Measurements from ENCODE around the gene PARP12.

The PARP12 gene

DNA sequence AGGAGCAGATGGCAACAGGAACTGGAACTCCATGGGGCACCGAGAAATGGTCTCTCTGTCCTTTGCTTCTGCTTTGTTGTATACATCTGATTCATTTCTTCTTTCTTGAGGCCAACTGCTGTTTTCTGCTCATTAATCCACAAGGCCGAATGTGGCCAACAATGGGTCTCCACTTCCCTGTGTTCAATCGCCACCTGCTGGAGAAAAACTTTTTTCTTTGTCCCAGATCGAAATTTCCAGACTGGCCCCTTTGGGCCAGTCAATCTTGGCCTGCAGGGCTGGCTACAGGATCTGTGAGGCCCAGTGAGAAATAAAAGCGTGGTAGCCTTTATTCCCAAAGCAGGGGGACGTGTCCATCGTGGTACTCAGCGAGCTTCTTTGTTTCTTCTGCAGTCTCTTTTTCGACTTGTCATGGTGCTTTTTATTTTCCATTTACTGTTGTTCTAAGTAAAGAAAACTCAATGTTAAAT, 58.8 kb downstream of the PARP12 start:
- H3K4me3 Mint-ChIP-seq: no peak overlapping the region
- peaks cover 7% of the 10 kb centered on the region for H3K4me1 Mint-ChIP-seq
- no peaks in the 10 kb centered on the region for H3K36me3 Mint-ChIP-seq (ENCODE audit: low read depth)
- no peak overlapping the region for H3K27ac Mint-ChIP-seq
- H3K9me3 Mint-ChIP-seq: no peaks in the 10 kb centered on the region
- TF ChIP-seq, protein P1, sequence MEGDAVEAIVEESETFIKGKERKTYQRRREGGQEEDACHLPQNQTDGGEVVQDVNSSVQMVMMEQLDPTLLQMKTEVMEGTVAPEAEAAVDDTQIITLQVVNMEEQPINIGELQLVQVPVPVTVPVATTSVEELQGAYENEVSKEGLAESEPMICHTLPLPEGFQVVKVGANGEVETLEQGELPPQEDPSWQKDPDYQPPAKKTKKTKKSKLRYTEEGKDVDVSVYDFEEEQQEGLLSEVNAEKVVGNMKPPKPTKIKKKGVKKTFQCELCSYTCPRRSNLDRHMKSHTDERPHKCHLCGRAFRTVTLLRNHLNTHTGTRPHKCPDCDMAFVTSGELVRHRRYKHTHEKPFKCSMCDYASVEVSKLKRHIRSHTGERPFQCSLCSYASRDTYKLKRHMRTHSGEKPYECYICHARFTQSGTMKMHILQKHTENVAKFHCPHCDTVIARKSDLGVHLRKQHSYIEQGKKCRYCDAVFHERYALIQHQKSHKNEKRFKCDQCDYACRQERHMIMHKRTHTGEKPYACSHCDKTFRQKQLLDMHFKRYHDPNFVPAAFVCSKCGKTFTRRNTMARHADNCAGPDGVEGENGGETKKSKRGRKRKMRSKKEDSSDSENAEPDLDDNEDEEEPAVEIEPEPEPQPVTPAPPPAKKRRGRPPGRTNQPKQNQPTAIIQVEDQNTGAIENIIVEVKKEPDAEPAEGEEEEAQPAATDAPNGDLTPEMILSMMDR (IDR thresholded peaks at IDR 0.05; ENCODE audit: unreplicated experiment in 3 of 3): peak; percentile 51 to 63 (median 52)
- peaks cover 17% of the 10 kb centered on the region for H3K27me3 Mint-ChIP-seq (ENCODE audit: low read depth)

DNA sequence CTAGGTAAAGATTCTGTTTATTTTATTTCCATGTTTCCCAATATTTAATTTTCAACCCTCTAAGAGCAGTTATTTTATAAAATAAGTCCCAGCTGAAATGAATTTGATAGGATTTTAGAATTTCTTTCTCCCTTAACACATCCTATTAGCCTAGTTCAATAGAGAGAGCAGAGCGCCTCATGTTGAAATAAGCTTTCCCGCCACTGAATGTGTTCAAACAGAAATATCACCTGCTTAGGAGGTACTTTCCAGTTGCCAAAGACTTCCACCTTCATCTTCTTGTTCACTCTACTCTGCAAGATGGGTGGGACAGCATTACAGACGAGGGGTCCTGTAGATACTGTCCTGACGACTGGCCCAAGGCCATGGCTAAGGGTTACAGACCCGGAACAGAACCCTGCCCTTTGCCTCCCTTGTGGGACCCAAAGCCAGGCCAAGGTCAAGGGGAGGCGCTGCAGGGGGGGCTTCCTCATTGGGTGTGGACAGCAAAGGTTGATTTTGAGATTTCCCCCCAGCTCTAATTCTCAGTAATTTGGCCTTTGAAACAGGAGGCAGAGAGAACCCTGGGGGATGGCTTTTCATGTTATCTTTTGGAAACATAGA, 62.0 kb downstream of the PARP12 start:
- Mint-ChIP-seq H3K9me3 (no peaks in the 10 kb centered on the region), H3K36me3 (ENCODE audit: low read depth) (no peaks in the 10 kb centered on the region), H3K4me3 (no peak overlapping the region), H3K4me1 (peaks cover 17% of the 10 kb centered on the region), H3K27ac (no peak overlapping the region), H3K27me3 (ENCODE audit: low read depth) (peaks cover 13% of the 10 kb centered on the region)
- TF ChIP-seq, protein P1 (IDR thresholded peaks at IDR 0.05; ENCODE audit: unreplicated experiment in 3 of 3): no peak

DNA sequence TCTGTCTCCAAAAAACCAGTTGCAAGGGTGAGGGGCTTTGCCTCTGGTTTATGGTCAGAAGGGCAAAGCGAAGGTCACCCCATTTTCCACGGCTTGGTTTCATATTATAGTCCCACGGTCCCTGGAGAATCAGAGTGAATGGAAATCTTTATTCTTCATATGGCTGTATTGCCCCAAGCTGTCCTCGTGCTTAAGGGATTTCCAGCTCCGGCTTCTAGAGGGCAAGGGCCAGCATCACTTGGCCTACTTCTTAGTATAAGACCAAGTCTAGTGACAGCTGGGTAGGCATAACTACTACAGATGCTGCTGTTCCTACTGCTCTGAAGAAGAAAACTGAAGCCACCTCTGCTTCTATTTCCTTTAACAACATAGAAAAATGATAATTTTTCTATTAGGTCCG, 63.2 kb downstream of the PARP12 start:
- H3K36me3 Mint-ChIP-seq (ENCODE audit: low read depth): no peaks in the 10 kb centered on the region
- H3K4me1 Mint-ChIP-seq: peaks cover 29% of the 10 kb centered on the region
- TF ChIP-seq, protein P1 (IDR thresholded peaks at IDR 0.05; ENCODE audit: unreplicated experiment in 3 of 3): no peak
- H3K27ac Mint-ChIP-seq: no peak overlapping the region
- H3K9me3 Mint-ChIP-seq: no peaks in the 10 kb centered on the region
- H3K27me3 Mint-ChIP-seq (ENCODE audit: low read depth): peaks cover 13% of the 10 kb centered on the region
- no peak overlapping the region for H3K4me3 Mint-ChIP-seq

DNA sequence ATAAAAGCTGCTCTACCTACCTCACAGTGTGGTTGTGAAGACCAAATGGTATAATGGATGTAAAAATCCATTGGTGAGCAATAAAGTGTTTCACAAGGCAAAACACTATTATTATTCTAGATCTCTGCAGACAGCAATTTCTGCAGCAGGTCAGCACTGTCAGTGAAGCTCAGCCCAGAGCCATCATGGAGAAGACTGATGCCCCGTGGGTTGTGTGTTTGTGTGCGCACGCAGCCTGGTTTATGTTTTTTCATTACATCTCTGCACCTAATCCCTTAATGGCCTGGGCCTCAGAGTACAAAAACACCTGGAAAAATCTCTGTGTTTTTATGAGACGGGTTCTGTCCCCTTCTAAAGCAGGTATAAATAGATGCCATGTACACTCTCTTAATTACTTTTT, 64.2 kb downstream of the PARP12 start:
- Mint-ChIP-seq H3K27ac (no peak overlapping the region), H3K27me3 (ENCODE audit: low read depth) (peaks cover 13% of the 10 kb centered on the region), H3K4me1 (peaks cover 33% of the 10 kb centered on the region), H3K9me3 (no peaks in the 10 kb centered on the region), H3K36me3 (ENCODE audit: low read depth) (no peaks in the 10 kb centered on the region), H3K4me3 (no peak overlapping the region)
- TF ChIP-seq, protein P1 (IDR thresholded peaks at IDR 0.05; ENCODE audit: unreplicated experiment in 3 of 3): no peak

DNA sequence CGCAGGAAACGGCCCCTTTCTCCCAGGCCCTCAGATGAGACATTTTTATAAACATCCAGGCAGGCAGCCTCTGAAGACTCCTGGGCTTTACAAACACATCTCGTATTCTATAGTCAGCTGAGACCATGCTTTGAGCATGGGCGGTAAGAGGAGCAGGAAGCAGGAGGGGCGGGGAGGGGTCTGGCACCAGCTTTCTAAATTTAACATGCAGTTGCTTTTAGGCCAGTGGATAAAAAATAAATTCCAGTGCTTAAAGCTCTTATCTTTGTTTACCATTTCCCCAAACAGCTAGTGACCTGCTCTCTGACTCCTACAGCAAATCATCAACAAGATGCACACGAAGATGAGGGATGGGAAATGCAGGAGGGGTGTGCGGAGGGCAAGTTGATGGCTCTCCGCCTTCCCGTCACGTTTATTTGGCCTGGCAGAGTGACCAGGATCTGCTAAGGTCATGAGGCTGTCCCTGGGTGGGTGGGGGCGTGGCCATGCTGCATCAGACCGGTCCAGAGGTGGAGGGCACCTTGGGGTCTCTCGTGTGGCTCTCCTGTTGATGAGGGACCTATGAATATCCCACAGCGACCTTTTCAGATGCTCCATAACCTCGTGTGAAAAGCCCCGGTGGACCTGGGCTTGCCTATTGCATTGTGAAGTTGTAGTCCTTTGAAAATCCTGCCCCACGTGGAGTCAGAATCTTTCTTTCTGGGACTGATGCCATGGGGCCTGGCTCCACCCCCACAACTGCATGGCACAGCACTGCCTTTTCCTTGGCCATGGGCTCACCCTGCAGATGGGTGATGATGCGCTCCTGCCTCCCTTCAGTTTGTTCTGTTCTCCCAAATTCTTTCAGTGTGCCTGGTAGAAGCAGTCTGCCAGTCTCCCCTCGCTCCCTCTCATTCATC, 67.5 kb downstream of the PARP12 start:
- Mint-ChIP-seq H3K27ac (peak overlapping the region; percentile 78 to 84 (median 82)), H3K9me3 (no peaks in the 10 kb centered on the region), H3K27me3 (ENCODE audit: low read depth) (peaks cover 11% of the 10 kb centered on the region), H3K36me3 (ENCODE audit: low read depth) (no peaks in the 10 kb centered on the region), H3K4me3 (no peak overlapping the region), H3K4me1 (peaks cover 39% of the 10 kb centered on the region)
- TF ChIP-seq, protein P1 (IDR thresholded peaks at IDR 0.05; ENCODE audit: unreplicated experiment in 3 of 3): no peak
